Amniotic epithelial cell (primary cell): Measurements from ENCODE around the gene NOVA2.

ENCODE experiments used
- DNase-seq: peaks from one replicate; pipeline ENCODE4 v3.0.0-alpha.2; 2010; ENCODE audit warnings: low read depth

NOVA2 gene

DNA sequence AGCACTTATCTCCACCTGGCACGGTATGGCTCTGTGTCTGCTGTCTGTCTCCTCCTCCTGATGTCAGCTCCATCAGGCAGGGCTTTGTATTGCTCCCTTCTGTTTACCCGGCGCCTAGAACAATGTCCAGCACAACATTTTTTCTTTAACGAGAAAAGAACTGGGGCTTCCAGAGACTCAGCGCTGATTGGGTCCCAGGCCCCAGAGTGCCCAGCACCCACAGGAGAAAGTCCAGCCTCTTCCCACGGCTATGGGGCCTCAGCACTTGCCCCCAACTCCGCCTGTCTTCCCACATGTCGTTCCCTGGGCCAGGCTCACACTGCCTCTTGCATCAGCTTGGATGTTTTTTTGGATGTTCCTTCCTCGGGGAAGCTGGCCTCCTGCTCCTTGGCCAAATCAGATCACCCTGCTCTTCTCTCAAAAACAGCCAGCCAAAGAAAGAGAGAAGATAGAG lies 78.1 kb downstream of the NOVA2 start:
- DNase-seq: no peak

DNA sequence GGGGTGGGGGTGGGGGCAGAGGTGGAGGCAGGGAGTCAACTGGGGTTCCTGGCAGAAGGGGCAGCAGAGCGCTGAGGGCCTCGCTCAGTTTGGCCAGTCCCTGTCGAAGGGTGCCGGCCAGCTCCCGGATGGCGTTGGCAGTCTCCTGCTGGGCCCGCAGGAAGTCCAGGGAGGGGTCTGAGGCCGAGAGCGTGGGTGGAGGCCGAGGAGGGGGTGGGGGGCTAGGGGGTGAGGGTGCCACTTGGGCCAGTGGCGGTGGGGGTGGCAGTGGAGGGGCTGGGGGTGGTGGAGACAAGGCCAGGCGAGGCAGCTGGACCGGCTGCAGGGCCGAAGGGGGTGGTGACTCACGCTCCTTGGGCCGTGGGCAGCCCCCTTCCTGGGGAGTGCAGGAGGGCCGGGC lies 82.8 kb downstream of the NOVA2 start:
- DNase-seq: no peak

GRCh38 chr19:45889210-45889885 lies 84.3 kb downstream of the NOVA2 start:
- DNase-seq: no peak

DNA sequence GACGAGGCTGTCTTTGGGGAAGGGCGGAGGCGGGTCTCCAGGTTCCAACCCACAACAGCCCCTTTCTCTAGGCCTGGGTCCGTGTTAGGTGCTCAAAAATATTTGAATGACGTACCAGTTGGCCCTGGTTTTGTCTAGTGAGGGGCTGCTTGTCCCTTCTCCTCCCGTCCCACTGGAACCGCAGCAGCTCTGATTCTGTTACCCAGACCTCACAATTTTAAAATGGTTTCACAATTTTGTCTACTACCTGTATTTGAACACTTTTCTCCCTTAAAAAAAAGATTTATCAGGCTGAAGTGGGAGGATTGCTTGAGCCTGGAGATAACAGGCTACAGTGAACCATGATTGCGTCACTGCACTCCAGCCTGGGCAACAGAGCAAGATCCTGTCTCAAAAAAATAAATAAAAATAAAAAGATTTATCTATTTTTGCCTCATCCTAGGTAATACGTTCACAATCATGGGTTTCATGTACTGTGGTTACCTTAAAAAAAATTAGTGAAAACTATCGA lies 86.4 kb downstream of the NOVA2 start:
- peak; percentile 49 for DNase-seq

GRCh38 chr19:45886427-45887199 lies 87.1 kb downstream of the NOVA2 start:
- peak; percentile 93 for DNase-seq

DNA sequence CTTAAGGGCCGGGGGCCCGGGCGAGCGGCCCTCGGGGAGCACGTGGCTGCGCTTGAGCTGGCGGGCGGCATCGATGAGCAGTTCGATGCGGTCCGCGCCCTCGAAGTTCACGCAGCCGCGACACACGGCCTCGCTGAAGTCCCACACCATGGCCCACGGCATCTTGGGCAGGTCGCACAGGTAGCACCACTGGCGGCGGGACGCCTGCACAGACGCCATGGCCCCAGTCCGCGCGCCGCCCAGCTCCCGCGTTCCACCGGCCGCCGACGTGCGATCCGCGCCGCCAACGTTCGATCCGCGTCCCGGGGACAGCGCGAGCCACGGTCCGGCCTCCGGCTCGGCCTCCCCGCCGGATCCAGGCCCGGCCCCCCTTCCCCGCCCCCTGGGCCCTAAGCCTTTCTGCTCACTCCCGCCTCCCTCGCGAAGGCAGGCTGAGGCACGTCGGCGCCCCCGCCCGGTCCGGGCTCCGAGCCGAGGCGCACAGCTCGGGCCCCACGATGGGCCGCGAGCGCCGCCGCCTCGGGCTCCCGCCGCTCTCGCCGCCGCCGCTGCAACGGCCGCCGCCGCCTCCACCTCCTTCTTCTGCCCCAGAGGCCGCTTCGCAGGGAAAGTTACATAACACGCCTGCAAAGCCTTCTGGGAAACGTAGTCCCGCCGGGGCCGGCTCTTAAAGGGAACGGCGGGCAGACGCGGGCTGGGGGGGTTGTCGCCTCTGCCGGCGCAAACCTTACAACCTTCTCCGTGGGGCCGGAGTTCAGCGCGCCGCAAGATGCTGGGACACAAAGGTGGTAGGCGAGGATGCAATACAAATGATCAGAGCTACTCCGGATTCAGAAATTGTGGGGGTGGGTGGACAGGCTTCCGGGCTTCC lies 87.9 kb downstream of the NOVA2 start, which contains the start of gene IRF2BP1:
TSS of gene IRF2BP1 (minus strand) at position 586 of the 871 bp plus-strand sequence. CDS start at position 219, 367 bp downstream.
- DNase-seq: peak; percentile 89

GRCh38 chr19:45884682-45885555 lies 88.7 kb downstream of the NOVA2 start:
- no peak for DNase-seq

- no peak for DNase-seq
Observed at GRCh38 chr19:45883881-45884681, 89.6 kb downstream of the NOVA2 start.
